B cell (primary cell): ENCODE data around the gene KLK7. TPM values are rescaled to one million over a fixed set of nuclear protein-coding genes. Genes with fewer than 3 reads are reported as not detected.
"Not testable (repeated sequence)": the region's sequence is repeated elsewhere in the genome, so short reads cannot be mapped to it uniquely, and the experiment has no call there.

ENCODE experiments used
- ATAC-seq: fragments of 200-7000 bp; cut with Tn5 transposase; one replicate; pipeline ENCODE4 v1.10.0; 2021; ENCODE audit warnings: low read depth, mild to moderate bottlenecking, moderate number of reproducible peaks, moderate library complexity
- CTCF ChIA-PET: fragments of 350-600 bp; sonication (Branson Sonifier 250); formaldehyde crosslinking; loops from one replicate; lab custom pipeline; 2021; ENCODE audit warnings: antibody characterized with exemption, inconsistent platforms; lab: Charles Lee
- POLR2A ChIA-PET: fragments of 350-600 bp; sonication (Branson Sonifier 250); formaldehyde crosslinking; loops from one replicate; lab custom pipeline; 2021; ENCODE audit warnings: antibody characterized with exemption; lab: Charles Lee
- DNase-seq: peaks from one replicate; pipeline ENCODE4 v3.0.0; 2013
- H2AFZ ChIP-seq: 2 replicates; pipeline ENCODE4 v1.6.1; 2012; ENCODE audit warnings: mild to moderate bottlenecking, low read depth, low read length; ENCODE audit not compliant: insufficient read depth, poor library complexity, severe bottlenecking
- H3K27ac ChIP-seq, 2 donors: 1 replicate in 1 of 2; 2 replicates in 1 of 2; pipeline ENCODE4 v1.5.1; 2012 to 2013; ENCODE audit warnings: low read length in 2 of 2, mild to moderate bottlenecking in 2 of 2, moderate library complexity in 1 of 2
- H3K27me3 ChIP-seq, 4 experiments: fragments of 200-600 bp in 1 of 4; sonication (generic) in 1 of 4; replicated peaks in 1 of 4; 1 replicate in 2 of 4; 2 replicates in 2 of 4; pipeline versions ENCODE4 v1.6.1 to v1.7.0; 2013 to 2016; ENCODE audit warnings: low read length in 3 of 4, mild to moderate bottlenecking in 2 of 4, mixed read lengths in 1 of 4, moderate library complexity in 1 of 4; ENCODE audit not compliant: insufficient read depth in 4 of 4, control insufficient read depth in 3 of 4; ENCODE audit errors: control extremely low read depth in 1 of 4
- H3K36me3 ChIP-seq, 2 experiments: replicated peaks in 1 of 2; 1 replicate in 1 of 2; 2 replicates in 1 of 2; pipeline versions ENCODE4 v1.6.1 to v1.7.1; 2013; ENCODE audit warnings: low read length in 1 of 2; ENCODE audit not compliant: insufficient read depth in 2 of 2, control insufficient read depth in 1 of 2; ENCODE audit errors: control extremely low read depth in 1 of 2, extremely low read depth in 1 of 2
- H3K4me1 ChIP-seq, 2 donors: fragments of 200-600 bp in 1 of 2; sonication (generic) in 1 of 2; 1 replicate in 1 of 2; 2 replicates in 1 of 2; pipeline versions ENCODE4 v1.5.1 to v1.6.1; 2013 to 2017; ENCODE audit warnings: low read length in 2 of 2; ENCODE audit not compliant: control insufficient read depth in 2 of 2, insufficient read depth in 2 of 2
- H3K4me2 ChIP-seq: replicated peaks from 2 replicates; pipeline ENCODE3; 2012; ENCODE audit warnings: mild to moderate bottlenecking, low read depth, low read length; ENCODE audit not compliant: poor library complexity, severe bottlenecking
- H3K4me3 ChIP-seq, 5 experiments: fragments of 200-600 bp in 1 of 5; sonication (generic) in 1 of 5; 1 replicate in 3 of 5; 2 replicates in 2 of 5; pipeline versions ENCODE4 v1.5.1 to v1.7.0; 2011 to 2016; ENCODE audit warnings: low read length in 4 of 5, mild to moderate bottlenecking in 4 of 5, low read depth in 2 of 5, control low read depth in 1 of 5, moderate library complexity in 1 of 5; ENCODE audit not compliant: insufficient read depth in 1 of 5; ENCODE audit errors: control extremely low read depth in 1 of 5, extremely low read depth in 1 of 5
- H3K79me2 ChIP-seq: fragments of 200-600 bp; sonication (generic); one replicate; pipeline ENCODE4 v1.6.0; 2016; ENCODE audit warnings: low read length; ENCODE audit not compliant: control insufficient read depth, insufficient read depth
- H3K9ac ChIP-seq: fragments of 200-600 bp; sonication (generic); 2 replicates; pipeline ENCODE4 v1.6.1; 2017; ENCODE audit warnings: mild to moderate bottlenecking, low read length, moderate library complexity
- H3K9me3 ChIP-seq, 3 donors: one replicate each; pipeline versions ENCODE4 v1.6.1 to v1.7.1; 2013; ENCODE audit warnings: low read length in 2 of 3; ENCODE audit not compliant: control insufficient read depth in 2 of 3, insufficient read depth in 1 of 3; ENCODE audit errors: control extremely low read depth in 1 of 3
- H4K20me1 ChIP-seq: 2 replicates; pipeline ENCODE4 v1.6.0; 2012; ENCODE audit warnings: mild to moderate bottlenecking, low read length; ENCODE audit not compliant: insufficient read depth, control insufficient read depth, poor library complexity, severe bottlenecking
- H3K27ac Mint-ChIP-seq: one replicate; pipeline ENCODE4 v1.8.0; 2021; ENCODE audit warnings: mixed read lengths
- H3K27me3 Mint-ChIP-seq: one replicate; pipeline ENCODE4 v1.8.0; 2021; ENCODE audit warnings: mixed read lengths
- H3K4me1 Mint-ChIP-seq: one replicate; pipeline ENCODE4 v1.8.0; 2021; ENCODE audit warnings: mixed read lengths
- H3K4me3 Mint-ChIP-seq: one replicate; pipeline ENCODE4 v1.8.0; 2021; ENCODE audit warnings: mixed read lengths
- H3K9me3 Mint-ChIP-seq: one replicate; pipeline ENCODE4 v1.8.0; 2022; ENCODE audit warnings: mixed read lengths; ENCODE audit not compliant: insufficient read depth
- CTCF ChIP-seq: fragments of 200-600 bp; IDR thresholded peaks from one replicate; pipeline ENCODE4 v1.8.0; 2022; ENCODE audit warnings: antibody characterized with exemption, mild to moderate bottlenecking
- EZH2 ChIP-seq: IDR thresholded peaks from 2 replicates; pipeline ENCODE4 v1.6.1; 2012; ENCODE audit warnings: borderline replicate concordance, low read depth, mild to moderate bottlenecking, moderate library complexity, low read length; ENCODE audit not compliant: insufficient read depth, poor library complexity, severe bottlenecking
- whole genome bisulfite sequencing: methylation state at CpG from one replicate; pipeline ENCODE4 v1.1.5; 2013; ENCODE audit warnings: missing lambda C conversion rate; ENCODE audit not compliant: insufficient coverage; 5-methylcytosine and 5-hydroxymethylcytosine counted together
- intact Hi-C: fragments of 100-400 bp; cut with micrococcal nuclease; formaldehyde crosslinking; loops from one replicate; pipeline ENCODE4 v1.10.0; 2022
- polyA plus RNA-seq: library from polyadenylated mRNA; depleted of rRNA; stranded (reverse); fragments of >200 nt; gene quantifications from 2 replicates; pipeline ENCODE4 v1.2.3, GENCODE V29; 2012
- total RNA-seq, 2 donors: library from RNA; stranded (reverse); fragments of 120-200 nt in 1 of 2; gene quantifications; 1 replicate in 1 of 2; 2 replicates in 1 of 2; pipeline versions ENCODE4 v1.2.3 to v1.2.4, GENCODE V29; 2013 to 2022

KLK7 gene
- total and polyA plus RNA-seq, 2 donors (not counting 1 experiment from before 2014, with no cell fraction given), result not detected

- no peaks in the 10 kb centered on the region for H4K20me1 ChIP-seq
- ChIA-PET CTCF (no interaction called here), POLR2A (no interaction called here)
- H3K27ac ChIP-seq, result no peak overlapping the region
- 71% methylated on average over 2 of the region's 9 CpGs for WGBS
- Mint-ChIP-seq H3K9me3 (no peaks in the 10 kb centered on the region), H3K27me3 (peaks cover 68% of the 10 kb centered on the region), H3K27ac (no peak overlapping the region), H3K4me3 (no peak overlapping the region), H3K4me1 (no peaks in the 10 kb centered on the region)
- ATAC-seq (no peak), DNase-seq (no peak)
- no peaks in the 10 kb centered on the region for H3K36me3 ChIP-seq
- no peaks in the 10 kb centered on the region for H3K4me1 ChIP-seq
- peaks cover 0 to 2% (median 0%) of the 10 kb centered on the region in 3 donors for H3K9me3 ChIP-seq
- peaks cover 0 to 13% (median 0%) of the 10 kb centered on the region in 4 experiments for H3K27me3 ChIP-seq
- no peak for TF ChIP-seq CTCF
- TF ChIP-seq EZH2, result no peak
- H2AFZ ChIP-seq, result no peak overlapping the region
- no peak overlapping the region for H3K9ac ChIP-seq
- no peak overlapping the region for H3K4me3 ChIP-seq
- H3K4me2 ChIP-seq, result no peak overlapping the region
- intact Hi-C loops, result no loop called here
- no peaks in the 10 kb centered on the region for H3K79me2 ChIP-seq
These were observed 8.8 kb downstream of the KLK7 start for GRCh38 chr19:50974702-50975556.

GRCh38 chr19:50972795-50973376 is 10.8 kb downstream of the KLK7 start:
- peaks cover 0 to 2% (median 0%) of the 10 kb centered on the region in 3 donors for H3K9me3 ChIP-seq
- intact Hi-C loops, result no loop called here
- H3K27ac ChIP-seq, result no peak overlapping the region
- Mint-ChIP-seq H3K27me3 (peaks cover 58% of the 10 kb centered on the region), H3K9me3 (no peaks in the 10 kb centered on the region), H3K27ac (no peak overlapping the region), H3K4me1 (no peaks in the 10 kb centered on the region), H3K4me3 (no peak overlapping the region)
- no peak overlapping the region for H3K9ac ChIP-seq
- 81% methylated on average over 8 of the region's 9 CpGs for WGBS
- ATAC-seq (no peak), DNase-seq (no peak)
- ChIA-PET POLR2A (no interaction called here), CTCF (no interaction called here)
- H4K20me1 ChIP-seq, result no peaks in the 10 kb centered on the region
- H3K79me2 ChIP-seq, result no peaks in the 10 kb centered on the region
- no peak overlapping the region for H3K4me3 ChIP-seq
- no peak overlapping the region for H3K4me2 ChIP-seq
- H3K36me3 ChIP-seq, result no peaks in the 10 kb centered on the region
- H3K4me1 ChIP-seq, result no peaks in the 10 kb centered on the region
- no peak overlapping the region for H2AFZ ChIP-seq
- H3K27me3 ChIP-seq, result peaks cover 0 to 15% (median 0%) of the 10 kb centered on the region in 4 experiments
- TF ChIP-seq EZH2, result no peak
- no peak for TF ChIP-seq CTCF

DNA sequence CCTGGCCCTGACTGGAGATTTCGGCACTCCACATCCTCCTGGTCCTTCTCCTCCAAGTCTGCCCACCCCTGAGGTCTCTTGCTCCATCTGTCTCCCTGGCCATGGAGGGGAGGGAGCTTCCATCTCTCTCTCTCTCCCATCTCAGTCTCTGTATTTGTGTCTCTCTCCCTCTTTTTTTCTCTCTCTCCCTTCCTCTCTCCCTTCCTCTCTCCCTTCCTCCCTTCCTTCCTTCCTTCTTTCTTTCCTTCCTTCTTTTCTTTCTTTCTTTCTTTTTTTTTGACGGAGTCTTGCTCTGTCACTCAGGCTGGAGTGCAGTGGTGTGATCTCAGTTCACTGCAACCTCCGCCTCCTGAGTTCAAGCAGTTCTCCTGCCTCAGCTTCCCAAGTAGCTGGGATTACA is 13.9 kb downstream of the KLK7 start:
- CTCF ChIA-PET, ATAC-seq, H3K27ac Mint-ChIP-seq, POLR2A ChIA-PET, H3K9me3 Mint-ChIP-seq, H3K4me3 ChIP-seq, H2AFZ ChIP-seq, H3K4me2 ChIP-seq, H3K36me3 ChIP-seq, DNase-seq, H3K4me1 Mint-ChIP-seq, H4K20me1 ChIP-seq, H3K27ac ChIP-seq, H3K79me2 ChIP-seq, H3K4me3 Mint-ChIP-seq, H3K4me1 ChIP-seq, intact Hi-C loops, H3K9ac ChIP-seq, H3K9me3 ChIP-seq: not testable (repeated sequence)
- H3K27me3 Mint-ChIP-seq, result peaks cover 47% of the 10 kb centered on the region
- 57% methylated on average over 2 of the region's 3 CpGs for WGBS
- H3K27me3 ChIP-seq, result peaks cover 0 to 12% (median 0%) of the 10 kb centered on the region in 4 experiments
